ENCODE data around the gene LRIF1.

DNA sequence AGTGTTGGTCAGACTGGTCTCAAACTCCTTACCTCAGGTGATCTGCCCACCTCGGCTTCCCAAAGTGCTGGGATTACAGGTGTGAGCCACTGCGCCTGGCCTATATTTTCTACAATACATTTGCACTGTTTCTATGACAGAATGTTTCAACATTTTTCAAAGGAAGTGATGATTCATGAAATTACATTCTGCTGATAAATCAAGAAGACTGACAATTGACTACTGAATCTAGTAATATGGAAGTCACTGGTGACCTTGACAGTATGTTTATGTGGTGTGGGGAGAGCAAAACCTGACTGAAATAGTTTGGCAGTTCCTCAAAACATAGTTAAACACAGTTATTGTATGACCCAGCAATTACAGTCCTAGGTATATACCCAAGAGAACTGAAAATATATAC, 18.1 kb downstream of the LRIF1 start:
- TF ChIP-seq, protein P1, sequence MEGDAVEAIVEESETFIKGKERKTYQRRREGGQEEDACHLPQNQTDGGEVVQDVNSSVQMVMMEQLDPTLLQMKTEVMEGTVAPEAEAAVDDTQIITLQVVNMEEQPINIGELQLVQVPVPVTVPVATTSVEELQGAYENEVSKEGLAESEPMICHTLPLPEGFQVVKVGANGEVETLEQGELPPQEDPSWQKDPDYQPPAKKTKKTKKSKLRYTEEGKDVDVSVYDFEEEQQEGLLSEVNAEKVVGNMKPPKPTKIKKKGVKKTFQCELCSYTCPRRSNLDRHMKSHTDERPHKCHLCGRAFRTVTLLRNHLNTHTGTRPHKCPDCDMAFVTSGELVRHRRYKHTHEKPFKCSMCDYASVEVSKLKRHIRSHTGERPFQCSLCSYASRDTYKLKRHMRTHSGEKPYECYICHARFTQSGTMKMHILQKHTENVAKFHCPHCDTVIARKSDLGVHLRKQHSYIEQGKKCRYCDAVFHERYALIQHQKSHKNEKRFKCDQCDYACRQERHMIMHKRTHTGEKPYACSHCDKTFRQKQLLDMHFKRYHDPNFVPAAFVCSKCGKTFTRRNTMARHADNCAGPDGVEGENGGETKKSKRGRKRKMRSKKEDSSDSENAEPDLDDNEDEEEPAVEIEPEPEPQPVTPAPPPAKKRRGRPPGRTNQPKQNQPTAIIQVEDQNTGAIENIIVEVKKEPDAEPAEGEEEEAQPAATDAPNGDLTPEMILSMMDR (IDR thresholded peaks at IDR 0.05), result no peak
- TF ChIP-seq POLR2A (IDR thresholded peaks at IDR 0.05), result no peak
